ENCODE measurements around the gene CLCN3. TPM values are rescaled to one million over a fixed set of nuclear protein-coding genes. Genes with fewer than 3 reads are reported as not detected.

CLCN3 gene
- polyA plus RNA-seq = 194 and 197 TPM in 2 replicates

DNA sequence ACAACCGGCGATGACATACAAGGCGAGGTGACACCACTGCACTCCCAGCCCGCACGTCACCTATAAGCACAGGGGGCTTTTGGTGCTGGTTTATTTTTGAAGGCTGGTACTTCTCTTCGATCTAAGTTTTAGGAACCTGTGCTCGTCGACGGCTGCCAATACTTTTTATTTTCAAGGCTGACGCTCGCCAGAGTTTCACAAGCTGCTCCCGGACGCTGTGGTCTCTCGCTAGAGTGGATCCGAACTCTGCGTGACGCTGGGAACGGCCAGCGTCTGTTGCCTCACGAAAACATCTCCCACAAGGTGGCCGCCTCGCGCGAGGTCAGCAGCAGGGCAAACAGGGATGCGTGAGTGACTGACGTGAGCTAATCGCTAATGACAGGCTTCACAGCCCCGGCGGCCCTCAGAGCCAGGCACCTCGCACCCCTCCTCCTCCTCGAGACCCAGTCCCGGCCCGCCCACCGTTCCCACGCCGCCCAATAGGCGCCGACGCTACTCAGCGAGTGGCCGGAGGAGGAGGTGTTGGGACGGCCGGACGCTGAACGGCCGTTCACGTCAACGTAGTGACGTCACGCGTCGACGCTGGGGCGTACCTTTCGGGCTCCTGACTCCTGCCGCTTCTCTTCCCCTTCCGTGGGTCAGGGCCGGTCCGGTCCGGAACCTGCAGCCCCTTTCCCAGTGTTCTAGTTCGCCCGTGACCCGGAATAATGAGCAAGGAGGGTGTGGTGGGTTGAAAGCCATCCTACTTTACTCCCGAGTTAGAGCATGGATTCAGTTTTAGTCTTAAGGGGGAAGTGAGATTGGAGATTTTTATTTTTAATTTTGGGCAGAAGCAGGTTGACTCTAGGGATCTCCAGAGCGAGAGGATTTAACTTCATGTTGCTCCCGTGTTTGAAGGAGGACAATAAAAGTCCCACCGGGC, at the start of gene CLCN3:
TSS of gene CLCN3 (plus strand) at position 621 of the 922 bp plus-strand sequence. CDS start 15,351 bp downstream, outside the sequence.

GRCh38 chr4:169611991-169612870, 8.1 kb upstream of the CLCN3 start, which contains the start of gene NEK1:
Gene NEK1, minus strand, starts transcription at chr4:169612583. Its CDS starts 9,953 bp downstream, at chr4:169602630.

GRCh38 chr4:169757575-169758184, 137.3 kb downstream of the CLCN3 start, which contains the start of gene HPF1:
Gene HPF1, minus strand, starts transcription at chr4:169757944. Its CDS starts 67 bp downstream, at chr4:169757877.

Other genes starting within 250 kb of the CLCN3 start
- gene NEK1, start 8.0 kb upstream of the CLCN3 start, polyA plus RNA-seq = 20.4 and 27.9 TPM in 2 replicates
- 95.0 and 127 TPM in 2 replicates for gene HPF1, start 137.4 kb downstream of the CLCN3 start, polyA plus RNA-seq

All from Purkinje cell (primary cell).